Esophagus squamous epithelium (tissue), 4 donors: Measurements from ENCODE around the gene SLC9A6.

Source experiments
- CTCF ChIP-seq, 6 experiments: fragments of 450-650 bp in 4 of 6; fragments of 200-600 bp in 2 of 6; sonication (generic) in 2 of 6; IDR thresholded peaks; one replicate each; pipeline ENCODE4 v1.5.1; 2016 to 2019; ENCODE audit warnings: antibody characterized with exemption in 6 of 6, mild to moderate bottlenecking in 4 of 6, moderate library complexity in 4 of 6
- POLR2A ChIP-seq, 4 donors: fragments of 450-650 bp; IDR thresholded peaks; one replicate each; pipeline ENCODE4 v1.6.1; 2017; ENCODE audit warnings: antibody characterized with exemption in 4 of 4, mild to moderate bottlenecking in 4 of 4, moderate library complexity in 3 of 4

GRCh38 chrX:136030303-136031191 lies 45.3 kb downstream of the SLC9A6 start:
- TF ChIP-seq POLR2A (IDR thresholded peaks at IDR 0.05) = peak in 1 of 4 donors; percentile 36
- TF ChIP-seq CTCF (IDR thresholded peaks at IDR 0.05) = no peak
